GM12892 (cell line): Measurements from ENCODE around the gene NSD1.

ENCODE experiments used
- POLR2A ChIP-seq: IDR thresholded peaks from 2 replicates; pipeline ENCODE4 v1.6.1; 2011; ENCODE audit warnings: low read depth, low read length, control low read depth
- POLR2AphosphoS5 ChIP-seq: IDR thresholded peaks from 2 replicates; pipeline ENCODE4 v1.6.1; 2011; ENCODE audit warnings: low read depth, low read length, control low read depth

- TF ChIP-seq POLR2A (no peak), POLR2AphosphoS5 (no peak)
Measured at GRCh38 chr5:177093803-177094202, 39.8 kb upstream of the NSD1 start.
